T follicular helper cell (primary cell): ENCODE data around the gene CIDEA.

ENCODE experiments used
- DNase-seq: peaks from one replicate; pipeline ENCODE4 v3.0.0-alpha.2; 2020; ENCODE audit warnings: low read depth

CIDEA gene

GRCh38 chr18:12301263-12302005 lies 47.3 kb downstream of the CIDEA start:
- no peak for DNase-seq

- DNase-seq: no peak
Measured at GRCh38 chr18:12302391-12303147, 48.4 kb downstream of the CIDEA start.

GRCh38 chr18:12304351-12305210 lies 50.4 kb downstream of the CIDEA start:
- no peak for DNase-seq

- DNase-seq: no peak
Measured at GRCh38 chr18:12305211-12305610, 51.0 kb downstream of the CIDEA start.

GRCh38 chr18:12305930-12306629 lies 51.9 kb downstream of the CIDEA start:
- no peak for DNase-seq

GRCh38 chr18:12306752-12307700 lies 52.9 kb downstream of the CIDEA start:
- DNase-seq: no peak

- DNase-seq: no peak
Measured at GRCh38 chr18:12307701-12308385, 53.7 kb downstream of the CIDEA start, which contains the start of gene TUBB6. TUBB6 (plus strand) TSS chr18:12308241; CDS start chr18:12308293, 52 bp downstream.

GRCh38 chr18:12308386-12309100 lies 54.4 kb downstream of the CIDEA start:
- DNase-seq: no peak

- no peak for DNase-seq
Measured at GRCh38 chr18:12309683-12310198, 55.6 kb downstream of the CIDEA start.

GRCh38 chr18:12310762-12311161 lies 56.6 kb downstream of the CIDEA start:
- DNase-seq: no peak

GRCh38 chr18:12312976-12313375 lies 58.8 kb downstream of the CIDEA start:
- DNase-seq: no peak

- no peak for DNase-seq
Measured at GRCh38 chr18:12313530-12314245, 59.5 kb downstream of the CIDEA start.

GRCh38 chr18:12314591-12315305 lies 60.6 kb downstream of the CIDEA start:
- DNase-seq: no peak

GRCh38 chr18:12315490-12315889 lies 61.3 kb downstream of the CIDEA start:
- DNase-seq: no peak

GRCh38 chr18:12315911-12316310 lies 61.8 kb downstream of the CIDEA start:
- DNase-seq: no peak

- no peak for DNase-seq
Measured at GRCh38 chr18:12317664-12318333, 63.6 kb downstream of the CIDEA start.

GRCh38 chr18:12318334-12318697 lies 64.2 kb downstream of the CIDEA start:
- DNase-seq: no peak
